AG08396 (cell line): ENCODE data around the gene PGLYRP2.
"Not testable (repeated sequence)": the region's sequence is repeated elsewhere in the genome, so short reads cannot be mapped to it uniquely, and the experiment has no call there.

Experiments used
- DNase-seq: peaks from one replicate; pipeline ENCODE4 v3.0.0; 2012; ENCODE audit warnings: low spot score, mixed read lengths

PGLYRP2 gene

GRCh38 chr19:15488489-15489226, 9.4 kb upstream of the PGLYRP2 start:
- no peak for DNase-seq

GRCh38 chr19:15487038-15487437, 7.7 kb upstream of the PGLYRP2 start:
- no peak for DNase-seq

GRCh38 chr19:15485768-15486167, 6.5 kb upstream of the PGLYRP2 start:
- not testable (repeated sequence) for DNase-seq

- not testable (repeated sequence) for DNase-seq
These were observed 1.7 kb upstream of the PGLYRP2 start for GRCh38 chr19:15480996-15481395.

- no peak for DNase-seq
These were observed 3.0 kb downstream of the PGLYRP2 start for GRCh38 chr19:15476325-15476724.

GRCh38 chr19:15475611-15476010, 3.7 kb downstream of the PGLYRP2 start:
- DNase-seq, result no peak

- DNase-seq, result no peak
These were observed 4.1 kb downstream of the PGLYRP2 start for GRCh38 chr19:15475169-15475568.

- not testable (repeated sequence) for DNase-seq
These were observed 5.5 kb downstream of the PGLYRP2 start for GRCh38 chr19:15473821-15474220.

GRCh38 chr19:15471639-15472101, 7.6 kb downstream of the PGLYRP2 start:
- DNase-seq, result no peak

- DNase-seq, result no peak
These were observed 9.6 kb downstream of the PGLYRP2 start for GRCh38 chr19:15469513-15470297.

- no peak for DNase-seq
These were observed 10.4 kb downstream of the PGLYRP2 start for GRCh38 chr19:15468675-15469512.

GRCh38 chr19:15467734-15468214, 11.5 kb downstream of the PGLYRP2 start:
- no peak for DNase-seq

GRCh38 chr19:15466851-15467733, 12.2 kb downstream of the PGLYRP2 start:
- no peak for DNase-seq

GRCh38 chr19:15464394-15465385, 14.6 kb downstream of the PGLYRP2 start, which contains the start of gene RASAL3:
RASAL3 (minus strand) TSS chr19:15464544; CDS start chr19:15464358, 186 bp downstream.
- DNase-seq, result no peak

GRCh38 chr19:15463861-15464371, 15.4 kb downstream of the PGLYRP2 start:
- no peak for DNase-seq

- DNase-seq, result no peak
These were observed 17.6 kb downstream of the PGLYRP2 start for GRCh38 chr19:15461694-15462093.

- no peak for DNase-seq
These were observed 21.4 kb downstream of the PGLYRP2 start for GRCh38 chr19:15457701-15458484.

- no peak for DNase-seq
These were observed 22.2 kb downstream of the PGLYRP2 start for GRCh38 chr19:15456871-15457700.
